ENCODE results near the gene TRPC1.

DNA sequence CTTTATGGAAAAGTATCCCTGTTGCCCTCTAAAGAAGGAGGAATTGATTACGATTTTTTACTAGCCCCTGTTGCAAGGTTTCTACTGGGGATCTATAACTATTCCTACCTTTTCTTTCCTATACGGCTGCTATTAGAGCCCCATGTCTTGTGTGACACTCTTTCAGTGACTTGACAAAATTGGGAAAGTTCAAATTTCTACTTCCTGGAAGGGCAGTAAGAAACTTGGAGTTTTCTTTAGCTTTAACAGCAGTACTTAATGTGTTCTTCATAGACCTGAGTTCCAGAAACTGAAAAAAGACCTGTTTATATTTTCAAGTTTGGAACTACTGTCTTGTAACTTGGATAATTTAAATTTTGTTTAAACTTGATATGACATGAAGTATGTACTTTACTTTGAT lies 54.7 kb downstream of the TRPC1 start:
- TF ChIP-seq, protein P1, sequence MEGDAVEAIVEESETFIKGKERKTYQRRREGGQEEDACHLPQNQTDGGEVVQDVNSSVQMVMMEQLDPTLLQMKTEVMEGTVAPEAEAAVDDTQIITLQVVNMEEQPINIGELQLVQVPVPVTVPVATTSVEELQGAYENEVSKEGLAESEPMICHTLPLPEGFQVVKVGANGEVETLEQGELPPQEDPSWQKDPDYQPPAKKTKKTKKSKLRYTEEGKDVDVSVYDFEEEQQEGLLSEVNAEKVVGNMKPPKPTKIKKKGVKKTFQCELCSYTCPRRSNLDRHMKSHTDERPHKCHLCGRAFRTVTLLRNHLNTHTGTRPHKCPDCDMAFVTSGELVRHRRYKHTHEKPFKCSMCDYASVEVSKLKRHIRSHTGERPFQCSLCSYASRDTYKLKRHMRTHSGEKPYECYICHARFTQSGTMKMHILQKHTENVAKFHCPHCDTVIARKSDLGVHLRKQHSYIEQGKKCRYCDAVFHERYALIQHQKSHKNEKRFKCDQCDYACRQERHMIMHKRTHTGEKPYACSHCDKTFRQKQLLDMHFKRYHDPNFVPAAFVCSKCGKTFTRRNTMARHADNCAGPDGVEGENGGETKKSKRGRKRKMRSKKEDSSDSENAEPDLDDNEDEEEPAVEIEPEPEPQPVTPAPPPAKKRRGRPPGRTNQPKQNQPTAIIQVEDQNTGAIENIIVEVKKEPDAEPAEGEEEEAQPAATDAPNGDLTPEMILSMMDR (IDR thresholded peaks at IDR 0.05 in 4 of 5, conservative IDR thresholded peaks at IDR 0.05 in 1 of 5) = no peak
- no peak for TF ChIP-seq POLR2A (IDR thresholded peaks at IDR 0.05)

All from gastrocnemius medialis (tissue), 4 donors.